ENCODE measurements around the gene FBXW5.

DNA sequence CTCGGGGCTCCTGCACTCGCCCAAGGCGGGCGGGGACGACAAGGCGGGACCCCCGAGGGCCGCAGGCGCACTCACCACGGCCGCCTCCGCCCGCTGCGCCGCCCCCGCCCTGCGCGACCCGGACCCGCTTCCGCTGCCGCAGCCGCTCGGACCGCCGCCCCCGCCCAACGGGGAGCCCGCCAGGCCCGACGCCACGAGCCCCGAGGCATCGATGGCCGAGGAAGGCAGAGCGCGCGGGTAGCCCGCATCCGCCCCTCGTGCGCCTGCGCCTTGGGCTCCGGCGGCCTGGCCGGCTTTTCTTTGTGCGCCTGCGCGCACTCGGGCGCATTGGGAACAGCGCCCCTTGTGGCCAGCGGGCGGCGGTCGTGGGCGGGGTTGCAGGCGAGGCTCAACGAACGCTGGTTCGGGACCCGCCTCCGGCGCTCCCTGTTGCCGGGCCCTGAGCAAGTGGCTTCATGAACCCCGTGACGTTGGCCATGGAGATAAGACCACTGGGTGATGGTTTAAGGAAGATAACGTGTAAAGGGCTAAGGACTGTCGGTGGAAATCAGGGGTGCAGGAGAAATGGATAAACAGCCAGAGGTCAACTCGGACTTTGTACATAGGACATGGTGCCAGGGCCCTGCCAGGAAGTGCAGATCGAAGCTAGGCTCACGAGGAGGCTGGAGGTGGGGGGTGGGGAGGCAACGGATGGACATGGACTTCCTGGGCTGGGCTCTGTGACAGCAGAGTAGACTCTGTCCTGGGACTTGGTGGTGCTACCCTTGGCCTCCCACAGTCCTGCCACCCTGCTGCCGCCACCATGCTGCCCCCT is at the start of gene FBXW5, which contains the start of gene C8G:
- TF ChIP-seq, protein P1, sequence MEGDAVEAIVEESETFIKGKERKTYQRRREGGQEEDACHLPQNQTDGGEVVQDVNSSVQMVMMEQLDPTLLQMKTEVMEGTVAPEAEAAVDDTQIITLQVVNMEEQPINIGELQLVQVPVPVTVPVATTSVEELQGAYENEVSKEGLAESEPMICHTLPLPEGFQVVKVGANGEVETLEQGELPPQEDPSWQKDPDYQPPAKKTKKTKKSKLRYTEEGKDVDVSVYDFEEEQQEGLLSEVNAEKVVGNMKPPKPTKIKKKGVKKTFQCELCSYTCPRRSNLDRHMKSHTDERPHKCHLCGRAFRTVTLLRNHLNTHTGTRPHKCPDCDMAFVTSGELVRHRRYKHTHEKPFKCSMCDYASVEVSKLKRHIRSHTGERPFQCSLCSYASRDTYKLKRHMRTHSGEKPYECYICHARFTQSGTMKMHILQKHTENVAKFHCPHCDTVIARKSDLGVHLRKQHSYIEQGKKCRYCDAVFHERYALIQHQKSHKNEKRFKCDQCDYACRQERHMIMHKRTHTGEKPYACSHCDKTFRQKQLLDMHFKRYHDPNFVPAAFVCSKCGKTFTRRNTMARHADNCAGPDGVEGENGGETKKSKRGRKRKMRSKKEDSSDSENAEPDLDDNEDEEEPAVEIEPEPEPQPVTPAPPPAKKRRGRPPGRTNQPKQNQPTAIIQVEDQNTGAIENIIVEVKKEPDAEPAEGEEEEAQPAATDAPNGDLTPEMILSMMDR (IDR thresholded peaks at IDR 0.05) = peak; percentile 97 to 99 (median 98)
- TF ChIP-seq POLR2A (IDR thresholded peaks at IDR 0.05) = no peak

All from breast epithelium (tissue), 3 donors.